Endothelial cell (in vitro differentiated cells): ENCODE results near the gene SMPD2. TPM values are rescaled to one million over a fixed set of nuclear protein-coding genes. Genes with fewer than 3 reads are reported as not detected.

Source experiments
- DNase-seq: peaks from one replicate; pipeline ENCODE4 v3.0.0; 2021; ENCODE audit warnings: low spot score
- H3K27ac Mint-ChIP-seq: one replicate; pipeline ENCODE4 v1.8.0; 2021; ENCODE audit warnings: mixed read lengths, inconsistent platforms; ENCODE audit not compliant: unreplicated experiment
- H3K27me3 Mint-ChIP-seq: one replicate; pipeline ENCODE4 v1.8.0; 2021; ENCODE audit warnings: mild to moderate bottlenecking, moderate library complexity, mixed read lengths, inconsistent platforms; ENCODE audit not compliant: unreplicated experiment
- H3K36me3 Mint-ChIP-seq: one replicate; pipeline ENCODE4 v1.8.0; 2021; ENCODE audit warnings: mild to moderate bottlenecking, low read depth, mixed read lengths, inconsistent platforms; ENCODE audit not compliant: unreplicated experiment
- H3K4me1 Mint-ChIP-seq: one replicate; pipeline ENCODE4 v1.8.0; 2021; ENCODE audit warnings: mild to moderate bottlenecking, mixed read lengths, inconsistent platforms; ENCODE audit not compliant: unreplicated experiment
- H3K4me3 Mint-ChIP-seq: one replicate; pipeline ENCODE4 v1.8.0; 2021; ENCODE audit warnings: mild to moderate bottlenecking, mixed read lengths, inconsistent platforms; ENCODE audit not compliant: unreplicated experiment
- H3K9me3 Mint-ChIP-seq: one replicate; pipeline ENCODE4 v1.8.0; 2021; ENCODE audit warnings: mixed read lengths, inconsistent platforms; ENCODE audit not compliant: unreplicated experiment
- total RNA-seq: library from RNA; stranded (reverse); fragmentation: NEBNext Ultra II Directional; extraction: Animal tissue kit (Norgen Biotek cat#: 25700); gene quantifications from one replicate; pipeline ENCODE4 v1.2.1, GENCODE V29; 2021; ENCODE audit not compliant: unreplicated experiment
- TF ChIP-seq, protein P1 (sequence below): fragments of 200-600 bp; sonication (generic); IDR thresholded peaks from one replicate; pipeline ENCODE4 v1.5.0; 2021; ENCODE audit warnings: antibody characterized with exemption; ENCODE audit not compliant: unreplicated experiment

The SMPD2 gene
- total RNA-seq, 1 donor from 2014 or later = 8.8 TPM

DNA sequence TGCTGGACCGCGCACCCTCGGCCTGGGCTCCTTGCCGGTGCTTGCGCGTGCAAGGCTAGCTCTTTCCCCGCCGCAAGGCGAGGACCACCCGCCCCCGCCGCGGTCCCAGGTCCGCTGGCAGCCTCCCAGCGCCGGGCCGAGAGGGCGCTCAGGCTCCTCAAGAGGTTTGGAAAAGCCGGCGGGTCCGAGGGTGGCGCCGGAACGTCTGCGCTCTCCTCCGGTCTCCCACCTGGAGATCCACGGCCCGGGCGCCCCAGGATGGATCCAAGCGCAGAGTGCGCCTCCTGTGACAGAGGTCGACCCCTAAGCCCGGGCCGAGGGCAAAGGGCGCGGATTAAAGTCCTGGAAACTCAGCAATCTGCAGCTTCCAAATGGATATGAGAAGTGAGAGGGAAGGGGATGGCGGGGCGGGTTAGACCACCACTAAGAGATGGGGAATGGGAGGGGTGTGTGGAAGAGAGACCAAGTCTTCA lies 15.6 kb downstream of the SMPD2 start:
- Mint-ChIP-seq H3K9me3 (no peaks in the 10 kb centered on the region), H3K36me3 (no peaks in the 10 kb centered on the region), H3K4me1 (peaks cover 2% of the 10 kb centered on the region), H3K27ac (no peak overlapping the region), H3K27me3 (peaks cover 17% of the 10 kb centered on the region), H3K4me3 (peak overlapping the region; percentile 73)
- TF ChIP-seq, protein P1, sequence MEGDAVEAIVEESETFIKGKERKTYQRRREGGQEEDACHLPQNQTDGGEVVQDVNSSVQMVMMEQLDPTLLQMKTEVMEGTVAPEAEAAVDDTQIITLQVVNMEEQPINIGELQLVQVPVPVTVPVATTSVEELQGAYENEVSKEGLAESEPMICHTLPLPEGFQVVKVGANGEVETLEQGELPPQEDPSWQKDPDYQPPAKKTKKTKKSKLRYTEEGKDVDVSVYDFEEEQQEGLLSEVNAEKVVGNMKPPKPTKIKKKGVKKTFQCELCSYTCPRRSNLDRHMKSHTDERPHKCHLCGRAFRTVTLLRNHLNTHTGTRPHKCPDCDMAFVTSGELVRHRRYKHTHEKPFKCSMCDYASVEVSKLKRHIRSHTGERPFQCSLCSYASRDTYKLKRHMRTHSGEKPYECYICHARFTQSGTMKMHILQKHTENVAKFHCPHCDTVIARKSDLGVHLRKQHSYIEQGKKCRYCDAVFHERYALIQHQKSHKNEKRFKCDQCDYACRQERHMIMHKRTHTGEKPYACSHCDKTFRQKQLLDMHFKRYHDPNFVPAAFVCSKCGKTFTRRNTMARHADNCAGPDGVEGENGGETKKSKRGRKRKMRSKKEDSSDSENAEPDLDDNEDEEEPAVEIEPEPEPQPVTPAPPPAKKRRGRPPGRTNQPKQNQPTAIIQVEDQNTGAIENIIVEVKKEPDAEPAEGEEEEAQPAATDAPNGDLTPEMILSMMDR = no peak
- DNase-seq = no peak

- H3K9me3 Mint-ChIP-seq = no peaks in the 10 kb centered on the region
- peaks cover 17% of the 10 kb centered on the region for H3K27me3 Mint-ChIP-seq
- H3K4me3 Mint-ChIP-seq = peak overlapping the region; percentile 73
- TF ChIP-seq, protein P1 = no peak
- H3K36me3 Mint-ChIP-seq = no peaks in the 10 kb centered on the region
- H3K27ac Mint-ChIP-seq = no peak overlapping the region
- H3K4me1 Mint-ChIP-seq = peaks cover 2% of the 10 kb centered on the region
- no peak for DNase-seq
Observed at GRCh38 chr6:109456710-109457561, 16.4 kb downstream of the SMPD2 start.

DNA sequence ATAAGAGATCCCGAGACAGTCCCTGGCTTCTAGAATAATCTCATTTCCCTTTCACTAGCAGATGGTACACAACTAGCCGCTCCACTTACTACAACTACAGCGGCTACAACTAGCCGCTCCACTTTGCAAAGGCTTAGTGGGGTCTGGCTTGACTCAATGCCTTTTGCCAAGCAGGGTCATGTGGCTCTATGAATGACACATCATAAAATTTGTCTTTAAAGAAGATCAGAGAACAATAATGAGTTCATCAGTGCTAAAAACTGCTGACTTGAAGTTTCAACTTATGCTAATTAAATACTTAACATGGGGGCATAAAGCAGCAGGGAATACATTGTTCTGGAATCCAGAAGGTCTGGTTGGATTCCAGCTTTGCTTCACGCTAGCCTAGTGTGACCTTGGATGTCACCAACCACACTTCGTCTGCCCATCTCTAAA lies 17.1 kb downstream of the SMPD2 start:
- Mint-ChIP-seq H3K27ac (no peak overlapping the region), H3K4me1 (peaks cover 2% of the 10 kb centered on the region), H3K27me3 (peaks cover 14% of the 10 kb centered on the region), H3K36me3 (no peaks in the 10 kb centered on the region), H3K9me3 (no peaks in the 10 kb centered on the region), H3K4me3 (no peak overlapping the region)
- TF ChIP-seq, protein P1 = no peak
- DNase-seq = no peak

- Mint-ChIP-seq H3K27ac (no peak overlapping the region), H3K9me3 (no peaks in the 10 kb centered on the region), H3K4me3 (no peak overlapping the region), H3K4me1 (peaks cover 2% of the 10 kb centered on the region), H3K36me3 (no peaks in the 10 kb centered on the region), H3K27me3 (peaks cover 14% of the 10 kb centered on the region)
- DNase-seq = no peak
- TF ChIP-seq, protein P1 = no peak
Observed at GRCh38 chr6:109458774-109459531, 18.4 kb downstream of the SMPD2 start.
